ENCODE measurements around the gene ATR. TPM values are rescaled to one million over a fixed set of nuclear protein-coding genes. Genes with fewer than 3 reads are reported as not detected.
"Not testable (repeated sequence)": the region's sequence is repeated elsewhere in the genome, so short reads cannot be mapped to it uniquely, and the experiment has no call there.

ATR gene
- total RNA-seq, 1 donor from 2014 or later: 26.9 TPM

- no peaks in the 10 kb centered on the region for H3K4me1 ChIP-seq (ENCODE audit: insufficient read depth, low read length)
- H2AFZ ChIP-seq (ENCODE audit: low read depth, low read length): no peak overlapping the region
- no peaks in the 10 kb centered on the region for H3K27me3 ChIP-seq (ENCODE audit: insufficient read depth, low read length)
- Mint-ChIP-seq H3K4me1 (ENCODE audit: low read depth, unreplicated experiment) (no peaks in the 10 kb centered on the region), H3K36me3 (ENCODE audit: low read depth, unreplicated experiment) (no peaks in the 10 kb centered on the region), H3K4me3 (ENCODE audit: unreplicated experiment) (no peak overlapping the region), H3K27me3 (ENCODE audit: low read depth, unreplicated experiment) (no peaks in the 10 kb centered on the region), H3K9me3 (ENCODE audit: unreplicated experiment) (no peaks in the 10 kb centered on the region), H3K27ac (ENCODE audit: unreplicated experiment) (no peak overlapping the region)
- H3K4me3 ChIP-seq (ENCODE audit: insufficient read depth, low read depth, low read length): no peak overlapping the region
- DNase-seq (ENCODE audit: low read depth): no peak
- H3K27ac ChIP-seq (ENCODE audit: low read depth, low read length): no peak overlapping the region
- no peak overlapping the region for H3K4me2 ChIP-seq (ENCODE audit: low read length)
- TF ChIP-seq EZH2 (IDR thresholded peaks at IDR 0.05; ENCODE audit: insufficient read depth, low read length): no peak
- TF ChIP-seq CTCF (IDR thresholded peaks at IDR 0.05; ENCODE audit: insufficient read depth, low read depth, low read length): no peak
- no peaks in the 10 kb centered on the region for H4K20me1 ChIP-seq (ENCODE audit: insufficient read depth, low read length)
- no peaks in the 10 kb centered on the region for H3K36me3 ChIP-seq (ENCODE audit: insufficient read depth, low read length)
- H3K9ac ChIP-seq (ENCODE audit: low read length): no peak overlapping the region
- H3K9me3 ChIP-seq (ENCODE audit: insufficient read depth, low read depth, low read length): no peaks in the 10 kb centered on the region
- FAIRE-seq: no peak
- H3K79me2 ChIP-seq (ENCODE audit: insufficient read depth, low read length): no peaks in the 10 kb centered on the region
Measured at GRCh38 chr3:142609136-142609535, 30.6 kb upstream of the ATR start.

DNA sequence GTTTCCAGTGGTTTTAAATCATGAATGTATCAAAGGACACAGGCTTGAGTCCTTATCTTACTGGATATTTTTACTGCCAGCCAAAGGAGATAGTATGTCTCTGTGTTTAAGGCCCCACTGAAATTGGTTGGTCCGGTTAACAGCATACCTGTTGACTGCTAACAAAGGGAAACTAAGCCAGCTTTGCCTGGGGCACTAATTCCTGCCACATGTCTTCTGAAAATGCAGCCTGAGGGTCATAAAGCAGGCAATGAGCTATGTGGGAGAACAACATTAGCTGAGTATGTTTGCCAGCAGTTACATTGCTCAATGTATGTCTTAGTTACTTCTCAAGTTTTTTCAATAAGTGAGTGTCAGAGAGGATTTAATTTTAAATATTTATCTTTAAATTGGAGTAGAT lies 30.1 kb upstream of the ATR start:
- H3K79me2 ChIP-seq (ENCODE audit: insufficient read depth, low read length): no peaks in the 10 kb centered on the region
- TF ChIP-seq CTCF (IDR thresholded peaks at IDR 0.05; ENCODE audit: insufficient read depth, low read depth, low read length) (no peak), EZH2 (IDR thresholded peaks at IDR 0.05; ENCODE audit: insufficient read depth, low read length) (no peak)
- H3K4me3 ChIP-seq (ENCODE audit: insufficient read depth, low read depth, low read length): no peak overlapping the region
- H3K9ac ChIP-seq (ENCODE audit: low read length): no peak overlapping the region
- H3K4me1 ChIP-seq (ENCODE audit: insufficient read depth, low read length): no peaks in the 10 kb centered on the region
- no peak overlapping the region for H2AFZ ChIP-seq (ENCODE audit: low read depth, low read length)
- Mint-ChIP-seq H3K4me1 (ENCODE audit: low read depth, unreplicated experiment) (no peaks in the 10 kb centered on the region), H3K27ac (ENCODE audit: unreplicated experiment) (no peak overlapping the region), H3K4me3 (ENCODE audit: unreplicated experiment) (no peak overlapping the region), H3K9me3 (ENCODE audit: unreplicated experiment) (no peaks in the 10 kb centered on the region), H3K36me3 (ENCODE audit: low read depth, unreplicated experiment) (no peaks in the 10 kb centered on the region), H3K27me3 (ENCODE audit: low read depth, unreplicated experiment) (no peaks in the 10 kb centered on the region)
- no peak overlapping the region for H3K27ac ChIP-seq (ENCODE audit: low read depth, low read length)
- H4K20me1 ChIP-seq (ENCODE audit: insufficient read depth, low read length): no peaks in the 10 kb centered on the region
- DNase-seq (ENCODE audit: low read depth): no peak
- no peaks in the 10 kb centered on the region for H3K27me3 ChIP-seq (ENCODE audit: insufficient read depth, low read length)
- no peaks in the 10 kb centered on the region for H3K9me3 ChIP-seq (ENCODE audit: insufficient read depth, low read depth, low read length)
- H3K36me3 ChIP-seq (ENCODE audit: insufficient read depth, low read length): no peaks in the 10 kb centered on the region
- FAIRE-seq: no peak
- no peak overlapping the region for H3K4me2 ChIP-seq (ENCODE audit: low read length)

GRCh38 chr3:142604940-142605339 lies 26.4 kb upstream of the ATR start:
- Histone ChIP-seq H3K79me2 (ENCODE audit: insufficient read depth, low read length) (no peaks in the 10 kb centered on the region), H3K4me1 (ENCODE audit: insufficient read depth, low read length) (no peaks in the 10 kb centered on the region), H3K4me3 (ENCODE audit: insufficient read depth, low read depth, low read length) (no peak overlapping the region), H3K4me2 (ENCODE audit: low read length) (no peak overlapping the region), H3K27ac (ENCODE audit: low read depth, low read length) (no peak overlapping the region), H3K36me3 (ENCODE audit: insufficient read depth, low read length) (no peaks in the 10 kb centered on the region), H3K9ac (ENCODE audit: low read length) (no peak overlapping the region), H4K20me1 (ENCODE audit: insufficient read depth, low read length) (no peaks in the 10 kb centered on the region), H3K27me3 (ENCODE audit: insufficient read depth, low read length) (no peaks in the 10 kb centered on the region), H2AFZ (ENCODE audit: low read depth, low read length) (no peak overlapping the region), H3K9me3 (ENCODE audit: insufficient read depth, low read depth, low read length) (no peaks in the 10 kb centered on the region)
- Mint-ChIP-seq H3K27ac (ENCODE audit: unreplicated experiment) (no peak overlapping the region), H3K4me1 (ENCODE audit: low read depth, unreplicated experiment) (no peaks in the 10 kb centered on the region), H3K27me3 (ENCODE audit: low read depth, unreplicated experiment) (no peaks in the 10 kb centered on the region), H3K9me3 (ENCODE audit: unreplicated experiment) (no peaks in the 10 kb centered on the region), H3K36me3 (ENCODE audit: low read depth, unreplicated experiment) (no peaks in the 10 kb centered on the region), H3K4me3 (ENCODE audit: unreplicated experiment) (no peak overlapping the region)
- FAIRE-seq: no peak
- DNase-seq (ENCODE audit: low read depth): no peak
- no peak for TF ChIP-seq CTCF (IDR thresholded peaks at IDR 0.05; ENCODE audit: insufficient read depth, low read depth, low read length)
- TF ChIP-seq EZH2 (IDR thresholded peaks at IDR 0.05; ENCODE audit: insufficient read depth, low read length): no peak

DNA sequence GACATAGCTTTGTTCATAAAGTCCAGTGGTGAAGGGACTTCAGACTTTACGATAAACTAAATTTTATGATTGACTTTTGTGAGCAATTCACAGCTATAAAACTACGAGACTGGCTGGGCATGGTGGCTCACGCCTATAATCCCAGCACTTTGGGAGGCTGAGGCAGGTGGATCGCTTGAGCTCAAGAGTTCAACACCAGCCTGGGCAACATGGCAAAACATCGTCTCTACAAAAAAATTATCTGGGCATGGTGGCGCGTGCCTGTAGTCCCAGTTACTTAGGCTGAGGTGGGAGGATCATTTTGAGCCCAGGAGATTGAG lies 24.8 kb upstream of the ATR start:
- H3K4me3 Mint-ChIP-seq (ENCODE audit: unreplicated experiment); H3K9me3 Mint-ChIP-seq (ENCODE audit: unreplicated experiment); H3K36me3 ChIP-seq (ENCODE audit: insufficient read depth, low read length); H3K79me2 ChIP-seq (ENCODE audit: insufficient read depth, low read length); DNase-seq (ENCODE audit: low read depth); H3K27ac ChIP-seq (ENCODE audit: low read depth, low read length); H3K27me3 Mint-ChIP-seq (ENCODE audit: low read depth, unreplicated experiment); H3K36me3 Mint-ChIP-seq (ENCODE audit: low read depth, unreplicated experiment); H3K9me3 ChIP-seq (ENCODE audit: insufficient read depth, low read depth, low read length); H3K27me3 ChIP-seq (ENCODE audit: insufficient read depth, low read length); H2AFZ ChIP-seq (ENCODE audit: low read depth, low read length); H3K4me1 ChIP-seq (ENCODE audit: insufficient read depth, low read length); H4K20me1 ChIP-seq (ENCODE audit: insufficient read depth, low read length); H3K27ac Mint-ChIP-seq (ENCODE audit: unreplicated experiment); H3K9ac ChIP-seq (ENCODE audit: low read length); FAIRE-seq; H3K4me1 Mint-ChIP-seq (ENCODE audit: low read depth, unreplicated experiment); H3K4me3 ChIP-seq (ENCODE audit: insufficient read depth, low read depth, low read length); H3K4me2 ChIP-seq (ENCODE audit: low read length): not testable (repeated sequence)

All from astrocyte (in vitro differentiated cells and primary cell).